Right renal cortex interstitium (tissue), 3 donors: ENCODE results near the gene SNCB. TPM values are rescaled to one million over a fixed set of nuclear protein-coding genes. Genes with fewer than 3 reads are reported as not detected.
A peak's percentile ranks its signal among the peaks of the same experiment; 100 is the strongest.

Experiments used
- DNase-seq, 3 donors: peaks; one replicate each; pipeline ENCODE4 v3.0.0-alpha.2; 2013; ENCODE audit warnings: low read depth in 3 of 3, low spot score in 2 of 3
- polyA plus RNA-seq, 3 donors: library from polyadenylated mRNA; unstranded; fragments of 120-200 nt; gene quantifications; one replicate each; pipeline ENCODE4 v1.2.1, GENCODE V29; 2013; ENCODE audit not compliant: insufficient read length in 3 of 3

Gene SNCB
- polyA plus RNA-seq, 3 donors: not detected

DNA sequence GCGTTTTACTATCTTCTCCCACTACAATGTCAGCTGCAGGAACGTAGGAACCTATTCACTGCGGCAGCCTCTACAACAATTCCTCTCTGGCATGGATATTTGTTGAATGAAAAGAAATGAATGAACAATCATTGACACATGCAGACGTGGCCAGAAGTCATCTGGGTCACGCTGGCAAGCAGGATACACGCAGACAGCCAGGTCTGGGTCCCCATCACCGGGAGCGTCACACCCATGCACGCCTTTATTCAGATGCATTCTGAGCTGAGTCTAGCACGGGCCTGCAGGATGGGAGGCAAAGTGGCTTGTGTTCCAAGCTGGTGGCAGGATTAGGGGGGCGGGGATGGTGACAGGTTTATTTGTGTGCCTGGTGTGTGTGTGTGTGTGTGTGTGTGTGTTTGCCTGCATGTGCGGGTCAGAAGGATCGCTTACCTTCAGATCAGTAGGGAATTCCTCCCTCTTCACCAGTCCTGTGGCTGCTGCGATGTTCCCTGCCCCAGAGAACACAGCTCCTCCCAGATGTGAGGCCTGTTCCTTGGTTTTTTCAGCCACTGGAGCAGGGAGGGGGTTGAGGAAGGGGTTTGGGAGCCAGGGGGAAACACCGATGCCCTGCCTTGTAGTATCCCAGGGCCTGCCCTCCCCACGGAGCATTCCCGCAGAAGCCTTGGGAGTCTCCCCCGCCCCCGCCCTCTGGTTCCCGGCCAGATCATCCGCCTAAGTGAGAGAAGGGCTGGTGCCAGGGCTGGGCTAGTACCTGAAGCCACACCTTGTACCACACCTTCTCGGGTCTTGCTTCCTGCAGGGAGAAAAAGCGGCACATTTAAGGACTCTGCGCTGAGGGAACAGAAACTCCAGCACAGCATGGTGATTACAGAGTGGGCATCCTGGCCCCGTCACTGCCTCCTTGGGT is 4.1 kb downstream of the SNCB start:
- no peak for DNase-seq

DNA sequence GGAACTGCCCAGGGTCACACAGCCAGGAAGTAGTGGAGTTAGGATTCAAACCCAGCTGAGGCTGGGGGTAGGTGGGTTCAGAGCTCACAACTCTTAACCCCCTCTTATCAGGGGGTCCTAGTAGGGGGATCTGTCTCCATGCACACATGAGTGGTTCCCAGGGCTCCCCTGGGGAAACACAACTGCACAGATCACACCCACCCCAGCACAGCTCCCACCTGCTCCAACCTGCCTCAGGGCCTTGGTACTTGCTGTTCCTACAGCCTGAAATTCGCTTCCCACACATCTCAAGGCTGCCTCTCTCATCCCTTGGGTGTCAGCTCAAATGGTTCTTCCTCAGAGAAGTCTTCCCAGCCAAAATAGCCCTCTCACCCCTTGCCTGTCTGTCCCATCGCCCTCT is 4.8 kb downstream of the SNCB start:
- DNase-seq: no peak

DNA sequence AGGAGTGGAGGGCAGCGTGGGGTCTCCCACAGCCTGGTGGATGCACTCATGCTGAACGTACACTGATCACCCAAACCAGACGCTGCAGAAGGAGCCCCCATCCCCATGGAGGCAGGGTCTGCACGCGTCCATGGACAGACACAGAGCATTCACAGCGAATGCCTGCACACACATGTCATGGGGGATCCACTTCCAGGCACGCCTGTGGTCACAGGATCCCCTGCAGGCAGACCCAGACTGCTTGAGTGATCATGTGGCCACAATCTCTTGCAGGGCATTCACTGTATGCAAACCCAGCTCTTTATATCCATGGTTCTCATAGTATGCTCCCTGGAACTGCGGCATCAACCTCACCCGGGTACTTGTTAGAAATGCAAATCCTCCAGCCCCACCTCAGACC is 5.4 kb downstream of the SNCB start:
- no peak for DNase-seq

GRCh38 chr5:176624142-176624541 is 6.2 kb downstream of the SNCB start:
- no peak for DNase-seq

- no peak for DNase-seq
Observed at GRCh38 chr5:176621661-176622079, 8.7 kb downstream of the SNCB start.

GRCh38 chr5:176620333-176620981 is 9.9 kb downstream of the SNCB start:
- DNase-seq: no peak

DNA sequence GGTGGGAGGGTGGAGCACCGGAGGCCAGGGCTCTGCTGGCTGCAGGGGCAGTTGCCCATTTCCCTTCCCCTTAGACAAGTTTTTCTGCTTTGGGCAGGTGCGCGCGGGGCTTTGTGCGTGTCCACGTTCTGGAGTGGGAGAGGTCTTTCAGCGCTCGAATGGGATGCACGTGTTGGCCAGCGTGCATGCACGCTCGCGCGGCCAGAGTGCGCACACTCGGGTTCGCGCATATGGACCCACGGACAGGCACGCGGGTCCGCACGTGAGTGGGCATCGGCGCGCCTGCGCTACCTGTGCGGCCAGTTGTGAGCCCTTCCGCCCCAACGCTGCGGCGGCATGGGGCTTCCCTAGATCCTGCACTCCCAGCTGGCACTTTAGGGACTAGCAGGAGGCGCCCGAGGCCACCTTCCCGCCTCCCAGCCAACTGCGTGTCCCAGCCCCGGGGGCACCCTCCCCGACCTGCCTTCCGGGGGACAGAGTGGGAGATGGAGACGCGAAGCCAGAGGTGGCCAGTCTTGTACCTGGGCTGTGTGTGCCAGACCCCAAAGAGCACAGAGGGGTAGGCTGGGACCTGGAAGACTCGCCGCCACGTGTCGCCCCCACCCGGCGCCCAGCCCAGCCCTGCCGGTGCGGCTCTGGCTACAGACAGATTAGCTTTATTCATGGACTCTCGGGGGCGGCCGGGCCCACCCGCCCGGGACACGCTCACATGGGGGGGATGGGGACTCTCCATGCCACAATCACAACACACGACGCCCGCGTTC is 10.6 kb downstream of the SNCB start:
- DNase-seq: no peak

- peak in 1 of 3 donors; percentile 52 for DNase-seq
Observed at GRCh38 chr5:176619203-176619568, 11.1 kb downstream of the SNCB start.

- DNase-seq: no peak
Observed at GRCh38 chr5:176618783-176619182, 11.6 kb downstream of the SNCB start.

- DNase-seq: no peak
Observed at GRCh38 chr5:176616511-176616910, 13.8 kb downstream of the SNCB start.

DNA sequence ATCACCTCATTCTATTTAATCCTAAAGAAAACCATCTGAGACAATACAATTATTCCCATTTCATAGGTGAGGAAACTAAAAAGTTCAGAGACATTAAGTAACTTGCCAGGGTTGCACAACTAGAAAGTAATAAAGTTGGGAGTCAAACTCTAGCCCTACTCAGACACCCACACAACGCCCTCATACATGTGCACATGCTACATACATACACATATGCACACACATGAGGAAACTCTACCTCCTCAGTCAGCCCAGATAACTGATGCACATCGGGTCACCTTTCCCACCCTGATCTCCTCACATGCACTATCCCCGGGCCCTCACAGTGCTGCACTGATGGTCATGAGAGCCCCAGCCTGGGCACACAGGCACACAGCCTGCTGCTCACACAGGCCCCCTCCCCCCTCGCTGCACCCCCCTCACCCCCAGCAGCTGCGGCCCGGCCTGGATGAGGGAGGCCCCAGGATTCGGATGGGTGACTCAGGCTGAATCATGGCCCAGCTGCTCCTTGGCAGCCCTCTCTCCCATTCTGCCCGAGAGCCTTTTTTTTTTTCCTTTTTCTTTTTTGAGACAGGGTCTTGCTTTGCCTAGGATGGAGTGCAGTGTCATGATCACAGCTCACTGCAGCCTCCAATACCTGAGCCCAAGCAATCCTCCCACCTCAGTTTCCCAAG is 15.4 kb downstream of the SNCB start:
- DNase-seq: no peak

- DNase-seq: no peak
Observed at GRCh38 chr5:176612855-176613254, 17.5 kb downstream of the SNCB start.

- no peak for DNase-seq
Observed at GRCh38 chr5:176612008-176612407, 18.3 kb downstream of the SNCB start.

- DNase-seq: peak; percentile 51 to 82 (median 56)
Observed at GRCh38 chr5:176611435-176611834, 18.9 kb downstream of the SNCB start.

- no peak for DNase-seq
Observed at GRCh38 chr5:176610435-176610773, 19.9 kb downstream of the SNCB start.

DNA sequence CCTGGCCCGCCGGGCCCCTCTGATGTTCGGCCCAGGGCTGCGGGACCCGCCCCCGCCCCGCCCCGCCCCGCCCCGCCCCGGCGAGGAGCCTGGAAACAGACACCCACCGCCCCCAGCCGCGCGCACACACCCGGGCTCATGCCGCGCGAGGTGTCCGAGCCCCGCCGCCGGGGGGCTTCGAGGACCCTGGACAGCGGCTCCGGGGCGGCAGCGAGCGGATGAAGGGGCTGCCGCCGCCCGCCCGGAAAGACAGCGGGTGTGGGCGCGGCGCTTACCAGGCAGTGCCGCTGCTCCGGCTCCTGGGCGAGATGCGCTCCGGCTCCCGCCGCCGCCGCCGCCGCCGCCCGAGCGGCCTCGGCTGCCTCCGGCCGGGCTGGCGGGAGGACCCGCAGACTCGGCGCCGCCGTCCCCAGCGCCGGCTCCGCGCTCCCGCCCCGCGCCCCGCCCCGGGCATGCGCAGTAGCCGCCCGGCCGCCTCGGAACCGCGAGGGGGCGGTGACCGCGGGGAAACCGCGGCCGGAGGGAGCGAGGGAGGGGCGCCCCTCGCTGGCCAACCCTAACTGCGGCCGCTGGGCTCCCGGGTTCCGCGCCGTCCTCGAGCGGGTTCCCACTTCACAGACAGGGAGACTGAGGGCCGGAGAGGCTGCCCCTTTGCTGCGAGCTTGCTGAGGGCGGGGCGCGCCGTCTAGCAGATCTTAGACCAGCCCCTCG is 20.5 kb downstream of the SNCB start, which contains the start of gene GPRIN1:
GPRIN1 (minus strand) TSS at position 433 of the 711 bp plus-strand sequence. CDS start 10,322 bp downstream, outside the sequence.
- DNase-seq: peak in 1 of 3 donors; percentile 38

GRCh38 chr5:176608937-176609723 is 21.2 kb downstream of the SNCB start:
- no peak for DNase-seq

GRCh38 chr5:176608142-176608705 is 22.1 kb downstream of the SNCB start:
- no peak for DNase-seq

DNA sequence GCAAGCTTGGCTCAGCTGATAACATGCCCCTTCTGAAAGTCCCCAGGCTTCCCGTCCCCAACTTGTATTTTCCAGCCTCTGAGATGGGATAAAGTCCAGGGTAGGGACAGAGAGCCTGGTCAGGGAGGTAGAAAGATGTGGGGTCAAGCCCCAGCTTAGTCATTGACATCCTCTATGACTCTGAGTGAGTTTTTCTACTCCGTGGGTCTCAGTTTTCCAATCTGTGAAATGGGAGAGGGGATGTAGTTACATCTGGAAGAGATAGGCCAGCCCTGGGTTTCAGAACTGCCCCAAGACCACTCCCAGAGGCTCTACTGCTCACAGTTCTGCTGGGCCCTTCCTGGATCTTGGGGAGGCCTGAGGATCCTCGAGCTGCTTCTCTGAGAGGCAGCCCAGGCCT is 23.5 kb downstream of the SNCB start:
- no peak for DNase-seq
